GM12878 (cell line): ENCODE measurements around the gene GGCT. TPM values are rescaled to one million over a fixed set of nuclear protein-coding genes. Genes with fewer than 3 reads are reported as not detected.

Experiments used
- ATAC-seq: fragments of 200-7000 bp; cut with Tn5 transposase; 3 replicates; pipeline ENCODE4 v1.9.1; 2020; ENCODE audit warnings: mild to moderate bottlenecking, moderate library complexity
- BruUV-seq: library from RNA; stranded (reverse); fragments of 400-500 nt; replicated peaks from 2 replicates; lab custom pipeline; 2021; lab: Mats Ljungman, UMichigan
- CTCF ChIA-PET: fragments of 300-600 bp; sonication (Branson Sonifier 250); formaldehyde crosslinking; extraction: SDS; loops from one replicate; lab custom pipeline; 2021; ENCODE audit warnings: inconsistent platforms; lab: Yijun Ruan, JAX
- POLR2A ChIA-PET: fragments of 350-600 bp; formaldehyde crosslinking; extraction: SDS; loops from one replicate; lab custom pipeline; 2021; ENCODE audit warnings: inconsistent platforms; lab: Charles Lee
- RAD21 ChIA-PET: fragments of 300-600 bp; sonication (Branson Sonifier 250); formaldehyde crosslinking; loops from one replicate; lab custom pipeline; 2023; ENCODE audit warnings: antibody characterized with exemption; ENCODE audit not compliant: unreplicated experiment; lab: Charles Lee
- SMC1A ChIA-PET: fragments of 300-600 bp; sonication (Branson Sonifier 250); formaldehyde crosslinking; loops from one replicate; lab custom pipeline; 2023; ENCODE audit not compliant: unreplicated experiment, uncharacterized antibody; lab: Charles Lee
- DNase-seq: peaks from one replicate; pipeline ENCODE4 v3.0.0-alpha.2; 2011; ENCODE audit warnings: low read depth, low spot score
- FAIRE-seq: peaks from 3 replicates; lab custom pipeline; 2011; peaks lifted over from hg19 to GRCh38; lab: Jason Lieb, UNC
- H2AFZ ChIP-seq: 2 replicates; pipeline ENCODE4 v1.6.0; 2011; ENCODE audit warnings: low read depth, low read length, control low read depth; ENCODE audit not compliant: control insufficient read depth
- H3K27ac ChIP-seq: 2 replicates; pipeline ENCODE4 v1.5.1; 2011; ENCODE audit warnings: control low read depth; ENCODE audit not compliant: control insufficient read depth, insufficient read depth
- H3K27me3 ChIP-seq, 2 experiments: replicated peaks in 1 of 2; 2 replicates each; pipeline versions ENCODE4 v1.6.0 to v1.6.1; 2011; ENCODE audit warnings: low read length in 1 of 2; ENCODE audit not compliant: control insufficient read depth in 2 of 2, insufficient read depth in 2 of 2
- H3K36me3 ChIP-seq, 2 experiments: 2 replicates each; pipeline ENCODE4 v1.5.1; 2011; ENCODE audit warnings: low read length in 1 of 2; ENCODE audit not compliant: control insufficient read depth in 2 of 2, insufficient read depth in 2 of 2
- H3K4me1 ChIP-seq: 2 replicates; pipeline ENCODE4 v1.6.1; 2011; ENCODE audit warnings: mild to moderate bottlenecking, low read length, moderate library complexity, mixed read lengths; ENCODE audit not compliant: control insufficient read depth, insufficient read depth
- H3K4me2 ChIP-seq: 2 replicates; pipeline ENCODE4 v1.6.0; 2011; ENCODE audit warnings: control low read depth; ENCODE audit not compliant: control insufficient read depth, insufficient read depth
- H3K4me3 ChIP-seq: fragments of 200-600 bp; sonication (generic); 2 replicates; pipeline ENCODE4 v1.5.1; 2016
- H3K79me2 ChIP-seq: 2 replicates; pipeline ENCODE4 v1.6.0; 2011; ENCODE audit warnings: low read length; ENCODE audit not compliant: control insufficient read depth, insufficient read depth
- H3K9ac ChIP-seq: 2 replicates; pipeline ENCODE4 v1.8.0; 2011; ENCODE audit warnings: low read length, control low read depth, mixed read lengths; ENCODE audit not compliant: control insufficient read depth, insufficient read depth
- H3K9me3 ChIP-seq: replicated peaks from 3 replicates; pipeline ENCODE4 v1.5.1; 2011; ENCODE audit warnings: mild to moderate bottlenecking, low read length; ENCODE audit not compliant: control insufficient read depth, insufficient read depth
- H4K20me1 ChIP-seq: 2 replicates; pipeline ENCODE4 v1.6.0; 2011; ENCODE audit not compliant: control insufficient read depth, insufficient read depth
- BHLHE40 ChIP-seq, 2 experiments: fragments of 450-650 bp in 1 of 2; IDR thresholded peaks; 2 replicates each; pipeline ENCODE4 v1.6.1; 2011 to 2017; ENCODE audit warnings: low read depth in 2 of 2, borderline replicate concordance in 1 of 2, improper control_type of control experiment in 1 of 2, low read length in 1 of 2, mild to moderate bottlenecking in 1 of 2
- CHD1 ChIP-seq: IDR thresholded peaks from 2 replicates; pipeline ENCODE4 v1.6.1; 2012; ENCODE audit warnings: low read depth, low read length, improper control_type of control experiment
- GABPA ChIP-seq: IDR thresholded peaks from 2 replicates; pipeline ENCODE4 v1.6.1; 2014; ENCODE audit warnings: antibody characterized with exemption, low read depth, mild to moderate bottlenecking, inconsistent platforms
- STAT1 ChIP-seq: fragments of 450-650 bp; conservative IDR thresholded peaks from 2 replicates; pipeline ENCODE4 v1.6.1; 2014; ENCODE audit warnings: antibody characterized with exemption, mild to moderate bottlenecking
- TCF7 ChIP-seq: IDR thresholded peaks from 2 replicates; pipeline ENCODE4 v1.6.1; 2014; ENCODE audit warnings: antibody characterized with exemption, borderline replicate concordance
- WGBS: methylation state at CpG from one replicate; pipeline ENCODE4 v1.1.6; 2016; ENCODE audit warnings: low lambda C conversion rate; ENCODE audit not compliant: insufficient replicate concordance, insufficient coverage; ENCODE audit errors: missing lambda C conversion rate; 5-methylcytosine and 5-hydroxymethylcytosine counted together
- in situ Hi-C: fragments of 300-500 bp; cut with MboI; formaldehyde crosslinking; loops from 9 replicates; pipeline ENCODE4 v1.14.3; 2018; ENCODE audit warnings: mixed read lengths
- intact Hi-C: fragments of 100-400 bp; cut with micrococcal nuclease; formaldehyde crosslinking; loops from one replicate; pipeline ENCODE4 v1.14.2; 2022; ENCODE audit not compliant: unreplicated experiment
- polyA plus RNA-seq, 11 experiments: library from polyadenylated mRNA; depleted of rRNA in 4 of 11; unstranded in 6 of 11; stranded (reverse) in 5 of 11; fragments of >200 nt; fragmentation: Nextera tagmentation in 4 of 11; fragmentation: Illumina TruSeq in 1 of 11; extraction: Ambion mirVana in 4 of 11; extraction: Trizol in 1 of 11; gene quantifications; 1 replicate in 1 of 11; 2 replicates in 10 of 11; pipeline versions ENCODE4 v1.2.1 to v1.2.3, GENCODE V29; 2011 to 2016; ENCODE audit warnings: inconsistent platforms in 2 of 11, missing spikeins in 2 of 11, low read depth in 1 of 11
- total RNA-seq, 4 experiments: library from RNA; depleted of rRNA in 3 of 4; stranded (reverse); fragments of >200 nt in 3 of 4; fragmentation: Illumina TruSeq in 1 of 4; extraction: Trizol in 1 of 4; gene quantifications; 2 replicates each; pipeline versions ENCODE4 v1.2.1 to v1.2.3, GENCODE V29; 2013 to 2021
- TF ChIP-seq, protein P1 (sequence below): fragments of 450-650 bp; IDR thresholded peaks from 2 replicates; pipeline ENCODE4 v1.6.1; 2016; ENCODE audit warnings: mild to moderate bottlenecking, moderate library complexity, borderline replicate concordance

The GGCT gene
- total and polyA plus RNA-seq, 10 of the 15 experiments (the other 5 are each of a cell fraction or from before 2014, with no cell fraction given), result 57.0 to 215 (median 92.3) TPM

DNA sequence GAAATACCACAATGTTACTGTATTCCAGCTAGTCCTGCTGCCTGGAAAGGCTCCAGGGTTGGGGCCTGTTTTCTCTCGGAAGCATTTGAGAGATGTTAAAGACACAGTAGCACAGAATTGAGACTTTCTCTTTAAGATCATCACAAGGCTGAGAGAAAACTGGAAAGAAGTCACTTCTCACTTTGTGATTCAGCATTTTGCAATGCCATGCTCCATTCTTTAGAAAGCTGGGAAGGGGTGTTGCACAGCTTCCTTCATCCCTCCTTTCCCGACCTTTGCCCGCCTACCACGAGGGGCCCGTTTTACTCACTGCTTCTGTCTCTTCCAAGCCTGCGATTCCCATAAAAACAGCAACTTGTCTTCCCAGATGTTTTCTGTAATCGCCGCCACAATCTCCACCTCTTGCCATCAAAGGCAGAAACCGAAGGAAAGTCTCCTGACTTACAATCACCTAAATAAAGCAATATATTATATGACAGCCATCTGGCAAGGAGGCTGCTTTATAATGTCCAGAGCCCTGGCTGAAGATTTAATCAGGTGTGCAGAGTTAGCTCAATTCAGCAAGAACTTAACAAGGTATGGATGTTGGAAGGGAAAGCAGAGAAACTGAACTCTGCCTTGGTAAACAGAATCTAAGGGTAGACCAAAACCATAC, 44.9 kb downstream of the GGCT start:
- Histone ChIP-seq H3K9ac (no peak overlapping the region), H3K79me2 (peaks cover under 1% of the 10 kb centered on the region; the same call in 1 of the 2 replicates), H3K4me2 (no peak overlapping the region), H3K4me1 (peaks cover 23% of the 10 kb centered on the region), H3K4me3 (no peak overlapping the region), H3K9me3 (no peaks in the 10 kb centered on the region), H3K27ac (no peak overlapping the region), H4K20me1 (no peaks in the 10 kb centered on the region), H2AFZ (no peak overlapping the region), H3K27me3 (no peaks in the 10 kb centered on the region), H3K36me3 (peaks cover 0 to 4% of the 10 kb centered on the region in 2 experiments; a peak in 2 of 4 replicates)
- BruUV-seq, result no TSS peak
- in situ Hi-C loops (no loop called here), intact Hi-C loops (loop anchor here (5.0 kb wide), 1 partner anchor 43 kb away; the partner anchor contains the start of gene GGCT)
- DNase-seq (no peak), ATAC-seq (no peak), FAIRE-seq (no peak)
- TF ChIP-seq STAT1 (no peak), GABPA (no peak), BHLHE40 (IDR thresholded peaks at IDR 0.05; ENCODE audit: borderline replicate concordance in 1 of 2, low read depth in 2 of 2, low read length in 1 of 2) (no peak), CHD1 (no peak), TCF7 (no peak)
- TF ChIP-seq, protein P1, sequence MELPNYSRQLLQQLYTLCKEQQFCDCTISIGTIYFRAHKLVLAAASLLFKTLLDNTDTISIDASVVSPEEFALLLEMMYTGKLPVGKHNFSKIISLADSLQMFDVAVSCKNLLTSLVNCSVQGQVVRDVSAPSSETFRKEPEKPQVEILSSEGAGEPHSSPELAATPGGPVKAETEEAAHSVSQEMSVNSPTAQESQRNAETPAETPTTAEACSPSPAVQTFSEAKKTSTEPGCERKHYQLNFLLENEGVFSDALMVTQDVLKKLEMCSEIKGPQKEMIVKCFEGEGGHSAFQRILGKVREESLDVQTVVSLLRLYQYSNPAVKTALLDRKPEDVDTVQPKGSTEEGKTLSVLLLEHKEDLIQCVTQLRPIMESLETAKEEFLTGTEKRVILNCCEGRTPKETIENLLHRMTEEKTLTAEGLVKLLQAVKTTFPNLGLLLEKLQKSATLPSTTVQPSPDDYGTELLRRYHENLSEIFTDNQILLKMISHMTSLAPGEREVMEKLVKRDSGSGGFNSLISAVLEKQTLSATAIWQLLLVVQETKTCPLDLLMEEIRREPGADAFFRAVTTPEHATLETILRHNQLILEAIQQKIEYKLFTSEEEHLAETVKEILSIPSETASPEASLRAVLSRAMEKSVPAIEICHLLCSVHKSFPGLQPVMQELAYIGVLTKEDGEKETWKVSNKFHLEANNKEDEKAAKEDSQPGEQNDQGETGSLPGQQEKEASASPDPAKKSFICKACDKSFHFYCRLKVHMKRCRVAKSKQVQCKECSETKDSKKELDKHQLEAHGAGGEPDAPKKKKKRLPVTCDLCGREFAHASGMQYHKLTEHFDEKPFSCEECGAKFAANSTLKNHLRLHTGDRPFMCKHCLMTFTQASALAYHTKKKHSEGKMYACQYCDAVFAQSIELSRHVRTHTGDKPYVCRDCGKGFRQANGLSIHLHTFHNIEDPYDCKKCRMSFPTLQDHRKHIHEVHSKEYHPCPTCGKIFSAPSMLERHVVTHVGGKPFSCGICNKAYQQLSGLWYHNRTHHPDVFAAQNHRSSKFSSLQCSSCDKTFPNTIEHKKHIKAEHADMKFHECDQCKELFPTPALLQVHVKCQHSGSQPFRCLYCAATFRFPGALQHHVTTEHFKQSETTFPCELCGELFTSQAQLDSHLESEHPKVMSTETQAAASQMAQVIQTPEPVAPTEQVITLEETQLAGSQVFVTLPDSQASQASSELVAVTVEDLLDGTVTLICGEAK, result no peak
- POLR2A ChIA-PET, result no interaction called here
- WGBS, result over 99% methylated on average over 9 of the region's 9 CpGs
- RAD21 ChIA-PET, result interaction anchor here (1.9 kb wide), 1 partner anchor 185 kb away, joined by 5 read pairs; no protein-coding TSS in a partner anchor
- SMC1A ChIA-PET, result interaction anchor here (0.8 kb wide), 1 partner anchor 39 kb away, joined by 3 read pairs; no protein-coding TSS in a partner anchor
- CTCF ChIA-PET, result interaction anchor here (1.4 to 1.5 kb wide), 2 partner anchors 12 to 104 kb away, joined by 4 to 5 read pairs; no protein-coding TSS in a partner anchor
